ENCODE data around the gene PLCH1. TPM values are rescaled to one million over a fixed set of nuclear protein-coding genes. Genes with fewer than 3 reads are reported as not detected.

Gene PLCH1
- total and polyA plus RNA-seq, 2 of the 13 experiments (the other 11 are each of a cell fraction or from before 2014, with no cell fraction given), result 2.0 to 3.0 TPM

DNA sequence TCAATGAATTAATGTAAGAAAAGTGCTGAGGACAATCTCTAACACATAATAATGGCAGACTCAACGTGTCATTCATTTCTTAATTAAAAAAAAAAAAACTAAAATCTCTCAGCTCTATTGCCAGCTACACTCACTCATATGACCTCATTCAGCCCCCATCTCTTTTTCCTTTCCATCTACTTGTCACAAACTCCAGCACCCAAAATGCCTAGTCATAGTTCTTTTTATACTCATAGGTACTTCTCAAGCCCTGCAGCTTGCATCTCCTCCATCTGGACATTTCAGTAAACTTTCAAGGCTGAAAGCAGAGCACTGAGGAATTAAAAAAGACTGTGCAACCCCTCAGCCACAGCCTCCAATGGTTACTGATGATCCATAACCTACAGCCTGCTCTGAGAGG lies 109.8 kb downstream of the PLCH1 start:
- no peak overlapping the region for H3K4me3 ChIP-seq (replicated peaks in 1 of 3; ENCODE audit: insufficient read depth in 1 of 3, low read depth in 2 of 3, low read length in 3 of 3)
- POLR2A ChIA-PET, result no interaction called here
- CTCF ChIA-PET (ENCODE audit: low intra/inter-chr PET ratio, low total read pairs), result no interaction called here
- TF ChIP-seq NFKB2 (CRISPR knock-in tag; IDR thresholded peaks at IDR 0.05; ENCODE audit: borderline replicate concordance) (no peak), ZNF10 (CRISPR knock-in tag; IDR thresholded peaks at IDR 0.05; ENCODE audit: borderline replicate concordance, low read depth) (no peak), SAFB2 (CRISPR knock-in tag; IDR thresholded peaks at IDR 0.05; ENCODE audit: borderline replicate concordance, low read depth) (no peak), BRCA1 (CRISPR knock-in tag; IDR thresholded peaks at IDR 0.05) (no peak), ZFP1 (CRISPR knock-in tag; IDR thresholded peaks at IDR 0.05) (no peak), RNF2 (conservative IDR thresholded peaks at IDR 0.05; ENCODE audit: low read depth) (no peak), PTBP1 (IDR thresholded peaks at IDR 0.05; ENCODE audit: low read depth, low read length, poor library complexity, severe bottlenecking) (no peak), ZNF543 (CRISPR knock-in tag; IDR thresholded peaks at IDR 0.05) (no peak), MAZ (IDR thresholded peaks at IDR 0.05; ENCODE audit: borderline replicate concordance, low read depth, low read length) (no peak), MAZ (CRISPR knock-in tag; IDR thresholded peaks at IDR 0.05; ENCODE audit: low read depth) (no peak), RARG (CRISPR knock-in tag; IDR thresholded peaks at IDR 0.05; ENCODE audit: low read depth) (no peak), RCOR2 (CRISPR knock-in tag; IDR thresholded peaks at IDR 0.05) (no peak), MTF1 (CRISPR knock-in tag; IDR thresholded peaks at IDR 0.05) (no peak), KDM6A (CRISPR knock-in tag; IDR thresholded peaks at IDR 0.05; ENCODE audit: low read depth) (no peak)
- TF ChIP-seq, protein P1, sequence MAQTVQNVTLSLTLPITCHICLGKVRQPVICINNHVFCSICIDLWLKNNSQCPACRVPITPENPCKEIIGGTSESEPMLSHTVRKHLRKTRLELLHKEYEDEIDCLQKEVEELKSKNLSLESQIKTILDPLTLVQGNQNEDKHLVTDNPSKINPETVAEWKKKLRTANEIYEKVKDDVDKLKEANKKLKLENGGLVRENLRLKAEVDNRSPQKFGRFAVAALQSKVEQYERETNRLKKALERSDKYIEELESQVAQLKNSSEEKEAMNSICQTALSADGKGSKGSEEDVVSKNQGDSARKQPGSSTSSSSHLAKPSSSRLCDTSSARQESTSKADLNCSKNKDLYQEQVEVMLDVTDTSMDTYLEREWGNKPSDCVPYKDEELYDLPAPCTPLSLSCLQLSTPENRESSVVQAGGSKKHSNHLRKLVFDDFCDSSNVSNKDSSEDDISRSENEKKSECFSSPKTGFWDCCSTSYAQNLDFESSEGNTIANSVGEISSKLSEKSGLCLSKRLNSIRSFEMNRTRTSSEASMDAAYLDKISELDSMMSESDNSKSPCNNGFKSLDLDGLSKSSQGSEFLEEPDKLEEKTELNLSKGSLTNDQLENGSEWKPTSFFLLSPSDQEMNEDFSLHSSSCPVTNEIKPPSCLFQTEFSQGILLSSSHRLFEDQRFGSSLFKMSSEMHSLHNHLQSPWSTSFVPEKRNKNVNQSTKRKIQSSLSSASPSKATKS (CRISPR knock-in tag; IDR thresholded peaks at IDR 0.05), result no peak
- TF ChIP-seq, protein P2, sequence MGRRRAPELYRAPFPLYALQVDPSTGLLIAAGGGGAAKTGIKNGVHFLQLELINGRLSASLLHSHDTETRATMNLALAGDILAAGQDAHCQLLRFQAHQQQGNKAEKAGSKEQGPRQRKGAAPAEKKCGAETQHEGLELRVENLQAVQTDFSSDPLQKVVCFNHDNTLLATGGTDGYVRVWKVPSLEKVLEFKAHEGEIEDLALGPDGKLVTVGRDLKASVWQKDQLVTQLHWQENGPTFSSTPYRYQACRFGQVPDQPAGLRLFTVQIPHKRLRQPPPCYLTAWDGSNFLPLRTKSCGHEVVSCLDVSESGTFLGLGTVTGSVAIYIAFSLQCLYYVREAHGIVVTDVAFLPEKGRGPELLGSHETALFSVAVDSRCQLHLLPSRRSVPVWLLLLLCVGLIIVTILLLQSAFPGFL (CRISPR knock-in tag; IDR thresholded peaks at IDR 0.05), result no peak
- TF ChIP-seq, protein P3, sequence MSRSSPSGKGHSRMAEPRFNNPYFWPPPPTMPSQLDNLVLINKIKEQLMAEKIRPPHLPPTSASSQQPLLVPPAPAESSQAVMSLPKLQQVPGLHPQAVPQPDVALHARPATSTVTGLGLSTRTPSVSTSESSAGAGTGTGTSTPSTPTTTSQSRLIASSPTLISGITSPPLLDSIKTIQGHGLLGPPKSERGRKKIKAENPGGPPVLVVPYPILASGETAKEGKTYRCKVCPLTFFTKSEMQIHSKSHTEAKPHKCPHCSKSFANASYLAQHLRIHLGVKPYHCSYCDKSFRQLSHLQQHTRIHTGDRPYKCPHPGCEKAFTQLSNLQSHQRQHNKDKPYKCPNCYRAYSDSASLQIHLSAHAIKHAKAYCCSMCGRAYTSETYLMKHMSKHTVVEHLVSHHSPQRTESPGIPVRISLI (CRISPR knock-in tag; IDR thresholded peaks at IDR 0.05; ENCODE audit: borderline replicate concordance), result no peak
- TF ChIP-seq, protein P4, sequence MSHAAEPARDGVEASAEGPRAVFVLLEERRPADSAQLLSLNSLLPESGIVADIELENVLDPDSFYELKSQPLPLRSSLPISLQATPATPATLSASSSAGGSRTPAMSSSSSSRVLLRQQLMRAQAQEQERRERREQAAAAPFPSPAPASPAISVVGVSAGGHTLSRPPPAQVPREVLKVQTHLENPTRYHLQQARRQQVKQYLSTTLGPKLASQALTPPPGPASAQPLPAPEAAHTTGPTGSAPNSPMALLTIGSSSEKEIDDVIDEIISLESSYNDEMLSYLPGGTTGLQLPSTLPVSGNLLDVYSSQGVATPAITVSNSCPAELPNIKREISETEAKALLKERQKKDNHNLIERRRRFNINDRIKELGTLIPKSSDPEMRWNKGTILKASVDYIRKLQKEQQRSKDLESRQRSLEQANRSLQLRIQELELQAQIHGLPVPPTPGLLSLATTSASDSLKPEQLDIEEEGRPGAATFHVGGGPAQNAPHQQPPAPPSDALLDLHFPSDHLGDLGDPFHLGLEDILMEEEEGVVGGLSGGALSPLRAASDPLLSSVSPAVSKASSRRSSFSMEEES (CRISPR knock-in tag; IDR thresholded peaks at IDR 0.05), result no peak
- TF ChIP-seq, protein P5, sequence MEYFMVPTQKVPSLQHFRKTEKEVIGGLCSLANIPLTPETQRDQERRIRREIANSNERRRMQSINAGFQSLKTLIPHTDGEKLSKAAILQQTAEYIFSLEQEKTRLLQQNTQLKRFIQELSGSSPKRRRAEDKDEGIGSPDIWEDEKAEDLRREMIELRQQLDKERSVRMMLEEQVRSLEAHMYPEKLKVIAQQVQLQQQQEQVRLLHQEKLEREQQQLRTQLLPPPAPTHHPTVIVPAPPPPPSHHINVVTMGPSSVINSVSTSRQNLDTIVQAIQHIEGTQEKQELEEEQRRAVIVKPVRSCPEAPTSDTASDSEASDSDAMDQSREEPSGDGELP (IDR thresholded peaks at IDR 0.05; ENCODE audit: borderline replicate concordance, low read depth), result no peak
- H3K9me3 ChIP-seq (ENCODE audit: low read length), result no peaks in the 10 kb centered on the region
- no peaks in the 10 kb centered on the region for H4K20me1 ChIP-seq (ENCODE audit: insufficient read depth, low read length)
- H3K36me3 ChIP-seq (replicated peaks in 1 of 2; ENCODE audit: control insufficient read depth in 1 of 2, insufficient read depth in 2 of 2, low read length in 2 of 2), result no peaks in the 10 kb centered on the region
- ATAC-seq (no peak), DNase-seq (ENCODE audit: low spot score) (no peak), FAIRE-seq (no peak)
- 67% methylated on average over 1 of the region's 1 CpG for WGBS (ENCODE audit: low lambda C conversion rate)
- H3K9ac ChIP-seq (ENCODE audit: insufficient read depth, low read depth, low read length), result no peak overlapping the region
- H3K27ac ChIP-seq (ENCODE audit: extremely low read length, insufficient read depth, low read length), result no peak overlapping the region
- H2AFZ ChIP-seq (ENCODE audit: low read length), result no peak overlapping the region
- in situ Hi-C loops (cut with HindIII; ENCODE audit: extremely low pct_ligation_motif_present, low pct_unique_long_range_greater_than_20kb), result no loop called here
- H3K79me2 ChIP-seq (ENCODE audit: insufficient read depth, low read length), result no peaks in the 10 kb centered on the region
- no peak overlapping the region for H3K4me2 ChIP-seq (ENCODE audit: low read depth, low read length)
- H3K27me3 ChIP-seq (ENCODE audit: control insufficient read depth in 1 of 2, insufficient read depth in 2 of 2, low read length in 2 of 2), result no peaks in the 10 kb centered on the region
- H3K4me1 ChIP-seq (ENCODE audit: insufficient read depth, low read length), result no peaks in the 10 kb centered on the region
- no TSS peak for BruUV-seq (replicated peaks)
- intact Hi-C loops (cut with micrococcal nuclease; ENCODE audit: unreplicated experiment), result no loop called here

Measured in HepG2 (cell line).